SKM-1 treated with dmso at 0.1 percent for 144 hours (cell line): Measurements from ENCODE around the gene RCAN1.
"Not testable (repeated sequence)": the region's sequence is repeated elsewhere in the genome, so short reads cannot be mapped to it uniquely, and the experiment has no call there.

Experiments used
- DNase-seq: peaks from one replicate; lab custom pipeline; 2025; ENCODE audit not compliant: unreplicated experiment; lab: John Stamatoyannopoulos, UW

The RCAN1 gene

GRCh38 chr21:34519016-34519415, 95.9 kb downstream of the RCAN1 start:
- DNase-seq, result no peak

GRCh38 chr21:34518301-34518700, 96.6 kb downstream of the RCAN1 start:
- DNase-seq, result no peak

GRCh38 chr21:34517491-34518245, 97.2 kb downstream of the RCAN1 start:
- DNase-seq, result peak; percentile 94

- DNase-seq, result no peak
Measured at GRCh38 chr21:34517039-34517438, 97.9 kb downstream of the RCAN1 start.

GRCh38 chr21:34514576-34515115, 100.3 kb downstream of the RCAN1 start:
- DNase-seq, result no peak

GRCh38 chr21:34513129-34513675, 101.7 kb downstream of the RCAN1 start:
- peak; percentile 71 for DNase-seq

GRCh38 chr21:34511787-34512455, 103.0 kb downstream of the RCAN1 start, which contains the start of gene KCNE1:
KCNE1 (minus strand) TSS chr21:34512210; CDS start chr21:34449634, 62,576 bp downstream.
- DNase-seq, result peak; percentile 73

- no peak for DNase-seq
Measured at GRCh38 chr21:34511181-34511580, 103.7 kb downstream of the RCAN1 start.

- peak; percentile 77 for DNase-seq
Measured at GRCh38 chr21:34510148-34511142, 104.5 kb downstream of the RCAN1 start.

GRCh38 chr21:34509151-34509550, 105.8 kb downstream of the RCAN1 start:
- no peak for DNase-seq

GRCh38 chr21:34504595-34504994, 110.3 kb downstream of the RCAN1 start:
- no peak for DNase-seq

- DNase-seq, result no peak
Measured at GRCh38 chr21:34502480-34503106, 112.3 kb downstream of the RCAN1 start.

- no peak for DNase-seq
Measured at GRCh38 chr21:34501716-34502115, 113.2 kb downstream of the RCAN1 start.

- no peak for DNase-seq
Measured at GRCh38 chr21:34500191-34500590, 114.7 kb downstream of the RCAN1 start.

- no peak for DNase-seq
Measured at GRCh38 chr21:34499116-34499515, 115.8 kb downstream of the RCAN1 start.

- no peak for DNase-seq
Measured at GRCh38 chr21:34498623-34499022, 116.3 kb downstream of the RCAN1 start.

- not testable (repeated sequence) for DNase-seq
Measured at GRCh38 chr21:34483854-34484253, 131.1 kb downstream of the RCAN1 start.

- DNase-seq, result not testable (repeated sequence)
Measured at GRCh38 chr21:34483435-34483834, 131.5 kb downstream of the RCAN1 start.

- DNase-seq, result not testable (repeated sequence)
Measured at GRCh38 chr21:34467333-34467732, 147.6 kb downstream of the RCAN1 start.
